H9 (cell line): ENCODE results near the gene MRPL14. TPM values are rescaled to one million over a fixed set of nuclear protein-coding genes. Genes with fewer than 3 reads are reported as not detected.

Source experiments
- DNase-seq: peaks from one replicate; pipeline ENCODE4 v3.0.0-alpha.2; 2017
- H2AFZ ChIP-seq: one replicate; pipeline ENCODE4 v1.6.1; 2013; ENCODE audit warnings: mild to moderate bottlenecking, low read length, control low read depth, moderate library complexity
- H2AK5ac ChIP-seq: 2 replicates; pipeline ENCODE4 v1.6.1; 2013; ENCODE audit warnings: low read length, control low read depth, mixed read lengths; ENCODE audit not compliant: insufficient read length
- H2BK120ac ChIP-seq: one replicate; pipeline ENCODE4 v1.6.1; 2013; ENCODE audit warnings: low read depth, mild to moderate bottlenecking, low read length, control low read depth, inconsistent platforms; ENCODE audit not compliant: poor library complexity, severe bottlenecking
- H2BK12ac ChIP-seq: 2 replicates; pipeline ENCODE4 v1.6.1; 2013; ENCODE audit warnings: low read length, control low read depth, mixed read lengths, low read depth; ENCODE audit not compliant: insufficient read length
- H2BK15ac ChIP-seq: 2 replicates; pipeline ENCODE4 v1.6.1; 2013; ENCODE audit warnings: low read depth, low read length, control low read depth
- H2BK20ac ChIP-seq: one replicate; pipeline ENCODE4 v1.6.1; 2013; ENCODE audit warnings: low read depth, mild to moderate bottlenecking, low read length, control low read depth, inconsistent platforms; ENCODE audit not compliant: poor library complexity, severe bottlenecking
- H2BK5ac ChIP-seq: 2 replicates; pipeline ENCODE4 v1.6.1; 2013; ENCODE audit warnings: low read length, control low read depth, mixed read lengths; ENCODE audit not compliant: insufficient read length
- H3K14ac ChIP-seq: 2 replicates; pipeline ENCODE4 v1.6.1; 2013; ENCODE audit warnings: low read length, control low read depth; ENCODE audit not compliant: insufficient read depth
- H3K18ac ChIP-seq: 2 replicates; pipeline ENCODE4 v1.6.1; 2013; ENCODE audit warnings: low read depth, mild to moderate bottlenecking, mixed read lengths, low read length, control low read depth; ENCODE audit not compliant: insufficient read length
- H3K23ac ChIP-seq: 2 replicates; pipeline ENCODE4 v1.6.1; 2013; ENCODE audit warnings: low read length, control low read depth, mixed read lengths, low read depth; ENCODE audit not compliant: insufficient read length
- H3K23me2 ChIP-seq: 2 replicates; pipeline ENCODE4 v1.6.1; 2013; ENCODE audit warnings: low read depth, mild to moderate bottlenecking, mixed read lengths, low read length, control low read depth; ENCODE audit not compliant: insufficient read length, poor library complexity, severe bottlenecking
- H3K27ac ChIP-seq: 2 replicates; pipeline ENCODE4 v1.5.1; 2013; ENCODE audit warnings: low read length, control low read depth, mixed read lengths, low read depth; ENCODE audit not compliant: insufficient read length
- H3K27me3 ChIP-seq: 2 replicates; pipeline ENCODE4 v1.6.1; 2013; ENCODE audit warnings: low read length, control low read depth, inconsistent platforms; ENCODE audit not compliant: insufficient read depth
- H3K4ac ChIP-seq: 2 replicates; pipeline ENCODE4 v1.6.1; 2013; ENCODE audit warnings: low read depth, mild to moderate bottlenecking, control low read depth, inconsistent platforms, low read length, moderate library complexity
- H3K4me1 ChIP-seq: 2 replicates; pipeline ENCODE4 v1.6.1; 2013; ENCODE audit warnings: low read length, control low read depth, inconsistent platforms; ENCODE audit not compliant: insufficient read depth
- H3K4me2 ChIP-seq: 2 replicates; pipeline ENCODE4 v1.6.1; 2013; ENCODE audit warnings: low read length, control low read depth, mixed read lengths; ENCODE audit not compliant: insufficient read length, insufficient read depth
- H3K56ac ChIP-seq: 2 replicates; pipeline ENCODE4 v1.6.1; 2013; ENCODE audit warnings: low read depth, mild to moderate bottlenecking, mixed read lengths, low read length, control low read depth; ENCODE audit not compliant: insufficient read length
- H3K79me1 ChIP-seq: 2 replicates; pipeline ENCODE4 v1.6.1; 2013; ENCODE audit warnings: low read depth, mild to moderate bottlenecking, moderate library complexity, low read length, control low read depth, inconsistent platforms; ENCODE audit not compliant: insufficient read depth, poor library complexity, severe bottlenecking
- H3K79me2 ChIP-seq: 2 replicates; pipeline ENCODE4 v1.6.1; 2013; ENCODE audit warnings: low read length, control low read depth, inconsistent platforms; ENCODE audit not compliant: insufficient read depth
- H3K9ac ChIP-seq: 2 replicates; pipeline ENCODE4 v1.6.1; 2013; ENCODE audit warnings: low read length, control low read depth, mixed read lengths; ENCODE audit not compliant: insufficient read length; ENCODE audit errors: extremely low read depth
- H3K9me3 ChIP-seq: one replicate; pipeline ENCODE4 v1.6.1; 2013; ENCODE audit warnings: low read depth, low read length, inconsistent platforms; ENCODE audit not compliant: control insufficient read depth
- H3T11ph ChIP-seq: one replicate; pipeline ENCODE4 v1.6.1; 2013; ENCODE audit warnings: mild to moderate bottlenecking, low read length, control low read depth, inconsistent platforms
- H4K20me1 ChIP-seq: one replicate; pipeline ENCODE4 v1.6.1; 2013; ENCODE audit not compliant: control insufficient read depth, insufficient read length, insufficient read depth
- H4K5ac ChIP-seq: 2 replicates; pipeline ENCODE4 v1.6.1; 2013; ENCODE audit warnings: low read depth, mild to moderate bottlenecking, mixed read lengths, low read length, control low read depth; ENCODE audit not compliant: insufficient read length
- H4K8ac ChIP-seq: replicated peaks from 2 replicates; pipeline ENCODE4 v1.6.1; 2013; ENCODE audit warnings: low read length, control low read depth, mixed read lengths, low read depth; ENCODE audit not compliant: insufficient read length
- H4K91ac ChIP-seq: 2 replicates; pipeline ENCODE4 v1.6.1; 2013; ENCODE audit warnings: low read depth, mild to moderate bottlenecking, moderate library complexity, mixed read lengths, low read length, control low read depth; ENCODE audit not compliant: insufficient read length
- H3K27ac Mint-ChIP-seq, 3 experiments: 2 replicates in 2 of 3; 3 replicates in 1 of 3; pipeline ENCODE4 v1.8.0; 2020 to 2021; ENCODE audit warnings: mixed read lengths in 3 of 3, mild to moderate bottlenecking in 1 of 3, moderate library complexity in 1 of 3
- H3K27me3 Mint-ChIP-seq: 2 replicates; pipeline ENCODE4 v1.8.0; 2021; ENCODE audit warnings: low read depth, mild to moderate bottlenecking, moderate library complexity, mixed read lengths
- H3K36me3 Mint-ChIP-seq, 3 experiments: 2 replicates in 2 of 3; 3 replicates in 1 of 3; pipeline ENCODE4 v1.8.0; 2020 to 2021; ENCODE audit warnings: low read depth in 3 of 3, mixed read lengths in 3 of 3; ENCODE audit not compliant: insufficient read depth in 1 of 3
- H3K4me1 Mint-ChIP-seq, 2 experiments: 2 replicates each; pipeline ENCODE4 v1.8.0; 2020; ENCODE audit warnings: mixed read lengths in 2 of 2
- H3K4me3 Mint-ChIP-seq, 2 experiments: 2 replicates in 1 of 2; 3 replicates in 1 of 2; pipeline ENCODE4 v1.8.0; 2020 to 2021; ENCODE audit warnings: mild to moderate bottlenecking in 2 of 2, mixed read lengths in 2 of 2, moderate library complexity in 1 of 2
- H3K9me3 Mint-ChIP-seq, 2 experiments: 2 replicates in 1 of 2; 3 replicates in 1 of 2; pipeline ENCODE4 v1.8.0; 2020; ENCODE audit warnings: mild to moderate bottlenecking in 2 of 2, mixed read lengths in 2 of 2, moderate library complexity in 1 of 2
- WGBS: extraction: QIAGEN DNeasy Blood & Tissue Kit; methylation state at CpG from one replicate; pipeline ENCODE4 v1.1.7; 2013; ENCODE audit warnings: missing lambda C conversion rate, low lambda C conversion rate, mixed read lengths; ENCODE audit not compliant: insufficient read length; ENCODE audit errors: extremely low coverage; 5-methylcytosine and 5-hydroxymethylcytosine counted together
- total RNA-seq: library from RNA; stranded (reverse); gene quantifications from 2 replicates; pipeline ENCODE4 v1.2.1, GENCODE V29; 2021
- TF ChIP-seq, protein P1 (sequence below): fragments of 200-600 bp; sonication (generic); conservative IDR thresholded peaks from 3 replicates; pipeline ENCODE4 v1.8.0; 2021; ENCODE audit warnings: antibody characterized with exemption, mild to moderate bottlenecking

Gene MRPL14
- total RNA-seq, 1 experiment from 2014 or later = 80.1 TPM

DNA sequence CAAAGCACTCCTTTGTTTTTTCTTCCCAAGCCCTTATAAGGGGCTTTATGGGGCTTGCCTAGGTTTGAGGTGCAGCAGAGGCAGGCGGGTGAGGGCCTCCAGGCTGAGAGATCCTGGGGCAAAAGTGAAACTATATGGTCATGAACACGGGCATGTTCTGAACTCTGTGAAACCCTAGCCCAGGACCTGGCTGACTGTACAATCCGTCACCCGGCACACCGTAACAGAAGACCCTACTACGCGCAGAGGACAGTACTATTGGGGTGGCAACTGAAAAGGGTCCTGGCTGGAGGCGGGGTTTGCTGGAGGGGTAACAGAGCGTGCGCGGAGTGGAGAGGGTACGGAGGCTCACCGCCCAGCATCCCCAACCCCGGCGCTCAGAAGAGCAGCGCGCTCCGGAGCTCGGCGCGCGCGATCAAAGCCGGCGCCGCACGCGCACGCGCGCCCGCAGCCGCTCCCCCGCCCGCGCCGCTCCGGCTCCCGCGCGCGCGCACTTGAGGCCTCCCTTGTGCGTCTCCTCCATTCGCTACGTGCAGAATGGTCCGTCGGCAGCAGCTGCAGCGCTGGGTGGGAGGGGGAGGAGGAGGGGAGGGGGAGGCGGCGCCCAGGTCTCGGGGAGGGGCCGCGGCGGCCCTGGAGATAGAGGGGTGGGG, 54.2 kb downstream of the MRPL14 start:
- Histone ChIP-seq H4K20me1 (no peaks in the 10 kb centered on the region), H2AFZ (no peak overlapping the region), H4K91ac (no peak overlapping the region), H3K23ac (no peak overlapping the region), H2BK12ac (no peak overlapping the region), H3K79me1 (no peaks in the 10 kb centered on the region), H2BK20ac (no peak overlapping the region), H3K4me1 (peaks cover 8% of the 10 kb centered on the region; the same call in 1 of the 2 replicates), H3K79me2 (no peaks in the 10 kb centered on the region), H3K18ac (peak overlapping the region; percentile 51), H3T11ph (no peak overlapping the region), H2BK120ac (no peak overlapping the region), H4K5ac (no peak overlapping the region), H3K56ac (no peak overlapping the region), H2BK5ac (no peak overlapping the region), H3K9ac (peak overlapping the region; percentile 50), H3K4ac (no peak overlapping the region), H3K9me3 (no peaks in the 10 kb centered on the region), H3K14ac (peak overlapping the region; percentile 68; the same call in 1 of the 2 replicates), H3K27ac (no peak overlapping the region), H2BK15ac (no peak overlapping the region), H3K27me3 (no peaks in the 10 kb centered on the region), H3K23me2 (peaks cover 9% of the 10 kb centered on the region), H4K8ac (no peak overlapping the region), H3K4me2 (peak overlapping the region; percentile 73), H2AK5ac (no peak overlapping the region)
- peaks cover 42 to 52% of the 10 kb centered on the region in 2 experiments for H3K4me1 Mint-ChIP-seq
- peak; percentile 87 for DNase-seq
- no CpG with 5 or more reads among the region's 55 CpGs for WGBS
- peak overlapping the region; percentile 73 to 87 for H3K4me3 Mint-ChIP-seq
- H3K9me3 Mint-ChIP-seq = no peaks in the 10 kb centered on the region; a peak in 1 of 5 replicates
- TF ChIP-seq, protein P1, sequence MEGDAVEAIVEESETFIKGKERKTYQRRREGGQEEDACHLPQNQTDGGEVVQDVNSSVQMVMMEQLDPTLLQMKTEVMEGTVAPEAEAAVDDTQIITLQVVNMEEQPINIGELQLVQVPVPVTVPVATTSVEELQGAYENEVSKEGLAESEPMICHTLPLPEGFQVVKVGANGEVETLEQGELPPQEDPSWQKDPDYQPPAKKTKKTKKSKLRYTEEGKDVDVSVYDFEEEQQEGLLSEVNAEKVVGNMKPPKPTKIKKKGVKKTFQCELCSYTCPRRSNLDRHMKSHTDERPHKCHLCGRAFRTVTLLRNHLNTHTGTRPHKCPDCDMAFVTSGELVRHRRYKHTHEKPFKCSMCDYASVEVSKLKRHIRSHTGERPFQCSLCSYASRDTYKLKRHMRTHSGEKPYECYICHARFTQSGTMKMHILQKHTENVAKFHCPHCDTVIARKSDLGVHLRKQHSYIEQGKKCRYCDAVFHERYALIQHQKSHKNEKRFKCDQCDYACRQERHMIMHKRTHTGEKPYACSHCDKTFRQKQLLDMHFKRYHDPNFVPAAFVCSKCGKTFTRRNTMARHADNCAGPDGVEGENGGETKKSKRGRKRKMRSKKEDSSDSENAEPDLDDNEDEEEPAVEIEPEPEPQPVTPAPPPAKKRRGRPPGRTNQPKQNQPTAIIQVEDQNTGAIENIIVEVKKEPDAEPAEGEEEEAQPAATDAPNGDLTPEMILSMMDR = no peak
- H3K27ac Mint-ChIP-seq = peak overlapping the region; percentile 52 to 86 (median 84); a peak in 4 of 7 replicates
- H3K36me3 Mint-ChIP-seq = no peaks in the 10 kb centered on the region
- peaks cover 10% of the 10 kb centered on the region for H3K27me3 Mint-ChIP-seq
